Activated T-helper 17 cell treated with anti-CD3 and anti-CD28 coated beads, Interleukin-2, amount 50 U/mL, for 72 hours (primary cell): ENCODE results near the gene DCDC1. TPM values are rescaled to one million over a fixed set of nuclear protein-coding genes. Genes with fewer than 3 reads are reported as not detected.

Source experiments
- ATAC-seq: fragments of 150-1000 bp; cut with Tn5 transposase; replicated peaks from 2 replicates; pipeline ENCODE4 v1.10.0; 2021; ENCODE audit warnings: mild to moderate bottlenecking, moderate library complexity
- H3K27ac Mint-ChIP-seq: one replicate; pipeline ENCODE4 v1.8.0; 2022; ENCODE audit warnings: mixed read lengths
- H3K27me3 Mint-ChIP-seq: one replicate; pipeline ENCODE4 v1.8.0; 2022; ENCODE audit warnings: mixed read lengths
- H3K36me3 Mint-ChIP-seq: one replicate; pipeline ENCODE4 v1.8.0; 2022; ENCODE audit warnings: low read depth, mild to moderate bottlenecking, mixed read lengths
- H3K4me1 Mint-ChIP-seq: one replicate; pipeline ENCODE4 v1.8.0; 2022; ENCODE audit warnings: mixed read lengths
- H3K4me3 Mint-ChIP-seq: one replicate; pipeline ENCODE4 v1.8.0; 2022; ENCODE audit warnings: mild to moderate bottlenecking, mixed read lengths
- H3K9me3 Mint-ChIP-seq: one replicate; pipeline ENCODE4 v1.8.0; 2022; ENCODE audit warnings: mixed read lengths
- total RNA-seq, 2 donors: library from RNA; stranded (reverse); gene quantifications; one replicate each; pipeline ENCODE4 v1.2.3, GENCODE V29; 2022

DCDC1 gene
- total RNA-seq, 2 donors from 2014 or later, result 0.11 to 0.26 TPM

- Mint-ChIP-seq H3K4me3 (no peak overlapping the region), H3K4me1 (no peaks in the 10 kb centered on the region), H3K36me3 (no peaks in the 10 kb centered on the region), H3K27ac (no peak overlapping the region), H3K27me3 (no peaks in the 10 kb centered on the region), H3K9me3 (no peaks in the 10 kb centered on the region)
- ATAC-seq, result no peak
Observed at GRCh38 chr11:30876663-30877396, 492.7 kb downstream of the DCDC1 start.

GRCh38 chr11:30876228-30876627, 493.3 kb downstream of the DCDC1 start:
- no peak overlapping the region for H3K4me3 Mint-ChIP-seq
- H3K36me3 Mint-ChIP-seq, result no peaks in the 10 kb centered on the region
- no peak for ATAC-seq
- no peak overlapping the region for H3K27ac Mint-ChIP-seq
- H3K9me3 Mint-ChIP-seq, result no peaks in the 10 kb centered on the region
- no peaks in the 10 kb centered on the region for H3K4me1 Mint-ChIP-seq
- no peaks in the 10 kb centered on the region for H3K27me3 Mint-ChIP-seq

- no peaks in the 10 kb centered on the region for H3K36me3 Mint-ChIP-seq
- no peaks in the 10 kb centered on the region for H3K4me1 Mint-ChIP-seq
- no peaks in the 10 kb centered on the region for H3K9me3 Mint-ChIP-seq
- ATAC-seq, result no peak
- H3K27me3 Mint-ChIP-seq, result no peaks in the 10 kb centered on the region
- H3K4me3 Mint-ChIP-seq, result no peak overlapping the region
- H3K27ac Mint-ChIP-seq, result no peak overlapping the region
Observed at GRCh38 chr11:30875806-30876205, 493.7 kb downstream of the DCDC1 start.

GRCh38 chr11:30873924-30874610, 495.5 kb downstream of the DCDC1 start:
- H3K27ac Mint-ChIP-seq, result no peak overlapping the region
- no peaks in the 10 kb centered on the region for H3K27me3 Mint-ChIP-seq
- H3K36me3 Mint-ChIP-seq, result no peaks in the 10 kb centered on the region
- no peak for ATAC-seq
- no peak overlapping the region for H3K4me3 Mint-ChIP-seq
- no peaks in the 10 kb centered on the region for H3K4me1 Mint-ChIP-seq
- no peaks in the 10 kb centered on the region for H3K9me3 Mint-ChIP-seq

- Mint-ChIP-seq H3K4me3 (no peak overlapping the region), H3K9me3 (no peaks in the 10 kb centered on the region), H3K27ac (no peak overlapping the region), H3K4me1 (no peaks in the 10 kb centered on the region), H3K27me3 (no peaks in the 10 kb centered on the region), H3K36me3 (no peaks in the 10 kb centered on the region)
- no peak for ATAC-seq
Observed at GRCh38 chr11:30868626-30869081, 500.9 kb downstream of the DCDC1 start.

- Mint-ChIP-seq H3K36me3 (no peaks in the 10 kb centered on the region), H3K27me3 (no peaks in the 10 kb centered on the region), H3K9me3 (no peaks in the 10 kb centered on the region), H3K4me1 (no peaks in the 10 kb centered on the region), H3K4me3 (no peak overlapping the region), H3K27ac (no peak overlapping the region)
- no peak for ATAC-seq
Observed at GRCh38 chr11:30863209-30863608, 506.3 kb downstream of the DCDC1 start.

- Mint-ChIP-seq H3K4me3 (no peak overlapping the region), H3K36me3 (no peaks in the 10 kb centered on the region), H3K27me3 (no peaks in the 10 kb centered on the region), H3K4me1 (no peaks in the 10 kb centered on the region), H3K9me3 (no peaks in the 10 kb centered on the region), H3K27ac (no peak overlapping the region)
- ATAC-seq, result no peak
Observed at GRCh38 chr11:30861531-30861930, 508.0 kb downstream of the DCDC1 start.

- ATAC-seq, result no peak
- Mint-ChIP-seq H3K9me3 (no peaks in the 10 kb centered on the region), H3K4me1 (no peaks in the 10 kb centered on the region), H3K27me3 (no peaks in the 10 kb centered on the region), H3K4me3 (no peak overlapping the region), H3K36me3 (no peaks in the 10 kb centered on the region), H3K27ac (no peak overlapping the region)
Observed at GRCh38 chr11:30861064-30861463, 508.5 kb downstream of the DCDC1 start.

- Mint-ChIP-seq H3K4me1 (no peaks in the 10 kb centered on the region), H3K27me3 (no peaks in the 10 kb centered on the region), H3K27ac (no peak overlapping the region), H3K4me3 (no peak overlapping the region), H3K9me3 (no peaks in the 10 kb centered on the region), H3K36me3 (no peaks in the 10 kb centered on the region)
- no peak for ATAC-seq
Observed at GRCh38 chr11:30860146-30860545, 509.4 kb downstream of the DCDC1 start.

GRCh38 chr11:30859669-30860068, 509.9 kb downstream of the DCDC1 start:
- Mint-ChIP-seq H3K27me3 (no peaks in the 10 kb centered on the region), H3K4me3 (no peak overlapping the region), H3K4me1 (no peaks in the 10 kb centered on the region), H3K27ac (no peak overlapping the region), H3K36me3 (no peaks in the 10 kb centered on the region), H3K9me3 (no peaks in the 10 kb centered on the region)
- ATAC-seq, result no peak

GRCh38 chr11:30855383-30856006, 514.0 kb downstream of the DCDC1 start:
- ATAC-seq, result no peak
- no peak overlapping the region for H3K4me3 Mint-ChIP-seq
- H3K27me3 Mint-ChIP-seq, result no peaks in the 10 kb centered on the region
- no peaks in the 10 kb centered on the region for H3K36me3 Mint-ChIP-seq
- no peak overlapping the region for H3K27ac Mint-ChIP-seq
- H3K4me1 Mint-ChIP-seq, result no peaks in the 10 kb centered on the region
- no peaks in the 10 kb centered on the region for H3K9me3 Mint-ChIP-seq

- Mint-ChIP-seq H3K27me3 (no peaks in the 10 kb centered on the region), H3K27ac (no peak overlapping the region), H3K4me1 (no peaks in the 10 kb centered on the region), H3K36me3 (no peaks in the 10 kb centered on the region), H3K9me3 (peaks cover 7% of the 10 kb centered on the region), H3K4me3 (no peak overlapping the region)
- no peak for ATAC-seq
Observed at GRCh38 chr11:30853439-30853838, 516.1 kb downstream of the DCDC1 start.

GRCh38 chr11:30852645-30853044, 516.9 kb downstream of the DCDC1 start:
- Mint-ChIP-seq H3K27me3 (no peaks in the 10 kb centered on the region), H3K4me1 (no peaks in the 10 kb centered on the region), H3K27ac (no peak overlapping the region), H3K9me3 (peaks cover 13% of the 10 kb centered on the region), H3K36me3 (no peaks in the 10 kb centered on the region), H3K4me3 (no peak overlapping the region)
- no peak for ATAC-seq

GRCh38 chr11:30852091-30852490, 517.4 kb downstream of the DCDC1 start:
- Mint-ChIP-seq H3K4me3 (no peak overlapping the region), H3K36me3 (no peaks in the 10 kb centered on the region), H3K27me3 (no peaks in the 10 kb centered on the region), H3K4me1 (no peaks in the 10 kb centered on the region), H3K9me3 (peaks cover 13% of the 10 kb centered on the region), H3K27ac (no peak overlapping the region)
- ATAC-seq, result no peak

GRCh38 chr11:30837252-30837651, 532.3 kb downstream of the DCDC1 start:
- Mint-ChIP-seq H3K4me1 (no peaks in the 10 kb centered on the region), H3K36me3 (no peaks in the 10 kb centered on the region), H3K4me3 (no peak overlapping the region), H3K27me3 (no peaks in the 10 kb centered on the region), H3K9me3 (peaks cover 19% of the 10 kb centered on the region), H3K27ac (no peak overlapping the region)
- ATAC-seq, result no peak
